Measurements from ENCODE around the gene TNFRSF13B.

DNA sequence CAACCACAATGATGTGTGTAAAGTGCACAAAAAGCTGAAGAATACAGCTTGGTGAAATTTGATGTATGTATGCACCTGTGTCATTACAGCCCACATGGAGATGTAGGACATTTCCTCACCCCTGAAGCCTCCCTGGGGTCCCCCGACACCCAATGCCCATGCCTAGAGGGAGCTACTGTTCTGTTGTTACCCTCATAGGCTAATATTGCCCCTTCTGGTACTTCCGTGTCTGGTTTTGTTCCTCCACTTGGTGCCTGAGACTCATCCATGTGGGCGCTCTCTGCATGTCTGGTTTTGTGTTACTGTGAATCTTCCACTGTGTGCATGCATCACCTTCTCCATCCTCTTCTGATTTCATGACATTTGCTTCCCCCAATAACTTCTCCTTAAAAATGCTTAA, 18.6 kb downstream of the TNFRSF13B start:
- TF ChIP-seq POLR2A (IDR thresholded peaks at IDR 0.05), result no peak
- TF ChIP-seq, protein P1, sequence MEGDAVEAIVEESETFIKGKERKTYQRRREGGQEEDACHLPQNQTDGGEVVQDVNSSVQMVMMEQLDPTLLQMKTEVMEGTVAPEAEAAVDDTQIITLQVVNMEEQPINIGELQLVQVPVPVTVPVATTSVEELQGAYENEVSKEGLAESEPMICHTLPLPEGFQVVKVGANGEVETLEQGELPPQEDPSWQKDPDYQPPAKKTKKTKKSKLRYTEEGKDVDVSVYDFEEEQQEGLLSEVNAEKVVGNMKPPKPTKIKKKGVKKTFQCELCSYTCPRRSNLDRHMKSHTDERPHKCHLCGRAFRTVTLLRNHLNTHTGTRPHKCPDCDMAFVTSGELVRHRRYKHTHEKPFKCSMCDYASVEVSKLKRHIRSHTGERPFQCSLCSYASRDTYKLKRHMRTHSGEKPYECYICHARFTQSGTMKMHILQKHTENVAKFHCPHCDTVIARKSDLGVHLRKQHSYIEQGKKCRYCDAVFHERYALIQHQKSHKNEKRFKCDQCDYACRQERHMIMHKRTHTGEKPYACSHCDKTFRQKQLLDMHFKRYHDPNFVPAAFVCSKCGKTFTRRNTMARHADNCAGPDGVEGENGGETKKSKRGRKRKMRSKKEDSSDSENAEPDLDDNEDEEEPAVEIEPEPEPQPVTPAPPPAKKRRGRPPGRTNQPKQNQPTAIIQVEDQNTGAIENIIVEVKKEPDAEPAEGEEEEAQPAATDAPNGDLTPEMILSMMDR (IDR thresholded peaks at IDR 0.05), result no peak

All from uterus (tissue), 2 donors.